Activated T-helper 2 cell treated with anti-CD3 and anti-CD28 coated beads, Interferon-gamma antibody, Interleukin-2, Interleukin-4, amounts not matched to agents 10 μg/mL and 5 μg/mL and 100 μg/mL, durations not matched to agents 14 hours and 24 hours and 36 hours (primary cell): ENCODE results near the gene SLC7A6OS. TPM values are rescaled to one million over a fixed set of nuclear protein-coding genes. Genes with fewer than 3 reads are reported as not detected.
"Not testable (repeated sequence)": the region's sequence is repeated elsewhere in the genome, so short reads cannot be mapped to it uniquely, and the experiment has no call there.

Experiments used
- DNase-seq: peaks from one replicate; pipeline ENCODE4 v3.0.0; 2021; ENCODE audit warnings: low spot score
- H3K27ac Mint-ChIP-seq: one replicate; pipeline ENCODE4 v1.8.0; 2021; ENCODE audit warnings: mixed read lengths
- H3K27me3 Mint-ChIP-seq: one replicate; pipeline ENCODE4 v1.8.0; 2021; ENCODE audit warnings: low read depth, mixed read lengths
- H3K36me3 Mint-ChIP-seq: one replicate; pipeline ENCODE4 v1.8.0; 2021; ENCODE audit warnings: low read depth, mixed read lengths
- H3K4me1 Mint-ChIP-seq: one replicate; pipeline ENCODE4 v1.8.0; 2021; ENCODE audit warnings: low read depth, mixed read lengths
- H3K4me3 Mint-ChIP-seq: one replicate; pipeline ENCODE4 v1.8.0; 2021; ENCODE audit warnings: low read depth, mild to moderate bottlenecking, moderate library complexity, mixed read lengths
- H3K9me3 Mint-ChIP-seq: one replicate; pipeline ENCODE4 v1.8.0; 2021; ENCODE audit warnings: mixed read lengths
- intact Hi-C: fragments of 100-400 bp; cut with micrococcal nuclease; formaldehyde crosslinking; loops from one replicate; pipeline ENCODE4 v1.15.1; 2023
- total RNA-seq: library from RNA; stranded (reverse); gene quantifications from 2 replicates; pipeline ENCODE4 v1.2.3, GENCODE V29; 2022

SLC7A6OS gene
- total RNA-seq, 1 donor from 2014 or later = 24.7 TPM

GRCh38 chr16:68288796-68289195 is 21.9 kb downstream of the SLC7A6OS start:
- intact Hi-C loops = loop anchor here (1.0 to 10.0 kb wide), 6 partner anchors 18 to 204 kb away; partner anchors contain the start of genes NFATC3, PLA2G15, SLC7A6 and SLC7A6OS
- Mint-ChIP-seq H3K27ac (peak overlapping the region; percentile 94), H3K4me1 (peaks cover 82% of the 10 kb centered on the region), H3K36me3 (peaks cover 81% of the 10 kb centered on the region)
- DNase-seq, H3K4me3 Mint-ChIP-seq, H3K27me3 Mint-ChIP-seq, H3K9me3 Mint-ChIP-seq: not testable (repeated sequence)

GRCh38 chr16:68288252-68288650 is 22.5 kb downstream of the SLC7A6OS start:
- DNase-seq = no peak
- Mint-ChIP-seq H3K9me3 (no peaks in the 10 kb centered on the region), H3K27me3 (no peaks in the 10 kb centered on the region), H3K27ac (peak overlapping the region; percentile 94), H3K36me3 (peaks cover 81% of the 10 kb centered on the region), H3K4me3 (peak overlapping the region; percentile 1), H3K4me1 (peaks cover 83% of the 10 kb centered on the region)
- intact Hi-C loops = loop anchor here (10.0 kb wide), 1 partner anchor 203 kb away; the partner anchor contains the start of gene NFATC3

- intact Hi-C loops = loop anchor here (10.0 kb wide), 1 partner anchor 203 kb away; the partner anchor contains the start of gene NFATC3
- peak overlapping the region; percentile 1 for H3K4me3 Mint-ChIP-seq
- peak overlapping the region; percentile 94 for H3K27ac Mint-ChIP-seq
- no peaks in the 10 kb centered on the region for H3K9me3 Mint-ChIP-seq
- no peak for DNase-seq
- peaks cover 85% of the 10 kb centered on the region for H3K4me1 Mint-ChIP-seq
- peaks cover 82% of the 10 kb centered on the region for H3K36me3 Mint-ChIP-seq
- H3K27me3 Mint-ChIP-seq = no peaks in the 10 kb centered on the region
These were observed 23.2 kb downstream of the SLC7A6OS start for GRCh38 chr16:68287276-68288251.

GRCh38 chr16:68286153-68287074 is 24.3 kb downstream of the SLC7A6OS start:
- peaks cover 85% of the 10 kb centered on the region for H3K4me1 Mint-ChIP-seq
- intact Hi-C loops = loop anchor here (10.0 kb wide), 1 partner anchor 202 kb away; the partner anchor contains the start of gene NFATC3
- H3K36me3 Mint-ChIP-seq = peaks cover 84% of the 10 kb centered on the region
- peak overlapping the region; percentile 70 for H3K4me3 Mint-ChIP-seq
- no peak for DNase-seq
- peak overlapping the region; percentile 81 for H3K27ac Mint-ChIP-seq
- no peaks in the 10 kb centered on the region for H3K27me3 Mint-ChIP-seq
- H3K9me3 Mint-ChIP-seq = no peaks in the 10 kb centered on the region

- intact Hi-C loops = loop anchor here (10.0 kb wide), 1 partner anchor 201 kb away; the partner anchor contains the start of gene NFATC3
These were observed 25.1 kb downstream of the SLC7A6OS start for GRCh38 chr16:68285683-68286082.

GRCh38 chr16:68284847-68285246 is 25.9 kb downstream of the SLC7A6OS start:
- H3K9me3 Mint-ChIP-seq = no peaks in the 10 kb centered on the region
- peak overlapping the region; percentile 76 for H3K27ac Mint-ChIP-seq
- peak overlapping the region; percentile 54 for H3K4me3 Mint-ChIP-seq
- peaks cover 79% of the 10 kb centered on the region for H3K4me1 Mint-ChIP-seq
- no peaks in the 10 kb centered on the region for H3K27me3 Mint-ChIP-seq
- intact Hi-C loops = loop anchor here (1.0 to 10.0 kb wide), 2 partner anchors 9 to 200 kb away; partner anchors contain the start of gene NFATC3
- no peak for DNase-seq
- peaks cover 79% of the 10 kb centered on the region for H3K36me3 Mint-ChIP-seq

More at GRCh38 chr16:68285683-68286082, 25.1 kb downstream of the SLC7A6OS start:
- DNase-seq = no peak
- peaks cover 84% of the 10 kb centered on the region for H3K36me3 Mint-ChIP-seq
- no peaks in the 10 kb centered on the region for H3K27me3 Mint-ChIP-seq
- H3K4me1 Mint-ChIP-seq = peaks cover 84% of the 10 kb centered on the region
- H3K27ac Mint-ChIP-seq = peak overlapping the region; percentile 81
- peak overlapping the region; percentile 70 for H3K4me3 Mint-ChIP-seq
- H3K9me3 Mint-ChIP-seq = no peaks in the 10 kb centered on the region

- Mint-ChIP-seq H3K4me1 (peaks cover 73% of the 10 kb centered on the region), H3K36me3 (peaks cover 80% of the 10 kb centered on the region), H3K9me3 (no peaks in the 10 kb centered on the region), H3K27me3 (no peaks in the 10 kb centered on the region), H3K4me3 (peak overlapping the region; percentile 54), H3K27ac (peak overlapping the region; percentile 76)
- no peak for DNase-seq
- intact Hi-C loops = loop anchor here (1.0 to 10.0 kb wide), 2 partner anchors 8 to 199 kb away; partner anchors contain the start of gene NFATC3
These were observed 26.7 kb downstream of the SLC7A6OS start for GRCh38 chr16:68283801-68284598.

GRCh38 chr16:68283346-68283745 is 27.4 kb downstream of the SLC7A6OS start:
- DNase-seq = no peak
- Mint-ChIP-seq H3K4me3 (peak overlapping the region; percentile 54), H3K4me1 (peaks cover 71% of the 10 kb centered on the region), H3K27ac (peak overlapping the region; percentile 76), H3K36me3 (peaks cover 78% of the 10 kb centered on the region), H3K27me3 (no peaks in the 10 kb centered on the region), H3K9me3 (no peaks in the 10 kb centered on the region)
- intact Hi-C loops = loop anchor here (10.0 kb wide), 1 partner anchor 199 kb away; the partner anchor contains the start of gene NFATC3

GRCh38 chr16:68282064-68282452 is 28.7 kb downstream of the SLC7A6OS start:
- Mint-ChIP-seq H3K4me3 (no peak overlapping the region), H3K4me1 (peaks cover 59% of the 10 kb centered on the region), H3K36me3 (peaks cover 70% of the 10 kb centered on the region), H3K9me3 (no peaks in the 10 kb centered on the region), H3K27me3 (no peaks in the 10 kb centered on the region), H3K27ac (peak overlapping the region; percentile 86)
- intact Hi-C loops = loop anchor here (10.0 kb wide), 1 partner anchor 197 kb away; the partner anchor contains the start of gene NFATC3
- DNase-seq = no peak

- no peaks in the 10 kb centered on the region for H3K27me3 Mint-ChIP-seq
- H3K4me1 Mint-ChIP-seq = peaks cover 56% of the 10 kb centered on the region
- H3K4me3 Mint-ChIP-seq = no peak overlapping the region
- DNase-seq = no peak
- no peaks in the 10 kb centered on the region for H3K9me3 Mint-ChIP-seq
- intact Hi-C loops = loop anchor here (10.0 kb wide), 1 partner anchor 197 kb away; the partner anchor contains the start of gene NFATC3
- peak overlapping the region; percentile 86 for H3K27ac Mint-ChIP-seq
- peaks cover 69% of the 10 kb centered on the region for H3K36me3 Mint-ChIP-seq
These were observed 29.2 kb downstream of the SLC7A6OS start for GRCh38 chr16:68281368-68282063.
